Measurements from ENCODE around the gene TLE2. TPM values are rescaled to one million over a fixed set of nuclear protein-coding genes. Genes with fewer than 3 reads are reported as not detected.
"Not testable (repeated sequence)": the region's sequence is repeated elsewhere in the genome, so short reads cannot be mapped to it uniquely, and the experiment has no call there.

TLE2 gene
- total RNA-seq, 2 experiments from 2014 or later = 0.24 to 0.57 TPM

- POLR2A ChIA-PET = interaction anchor here (0.9 to 1.5 kb wide), 3 partner anchors 10 to 18 kb away, joined by 3 to 5 read pairs (median 4); no protein-coding TSS in a partner anchor
Observed at GRCh38 chr19:3042621-3043267, 13.7 kb upstream of the TLE2 start.

GRCh38 chr19:3041761-3042620, 12.9 kb upstream of the TLE2 start:
- Mint-ChIP-seq H3K36me3 (ENCODE audit: low read depth) (no peaks in the 10 kb centered on the region), H3K4me1 (ENCODE audit: low read depth) (peaks cover 6% of the 10 kb centered on the region), H3K27me3 (ENCODE audit: low read depth) (peaks cover 6% of the 10 kb centered on the region), H3K9me3 (ENCODE audit: insufficient read depth) (no peaks in the 10 kb centered on the region), H3K4me3 (no peak overlapping the region), H3K27ac (no peak overlapping the region)
- DNase-seq = no peak
- CTCF ChIA-PET = interaction anchor here (1.1 to 1.7 kb wide), 3 partner anchors 16 to 62 kb away, joined by 3 to 8 read pairs (median 4); no protein-coding TSS in a partner anchor
- no peak for ATAC-seq
- POLR2A ChIA-PET = interaction anchor here (0.5 to 1.5 kb wide), 3 partner anchors 17 to 91 kb away, joined by 3 to 5 read pairs (median 4); no protein-coding TSS in a partner anchor

More at GRCh38 chr19:3042621-3043267, 13.7 kb upstream of the TLE2 start:
- Mint-ChIP-seq H3K4me3 (no peak overlapping the region), H3K36me3 (ENCODE audit: low read depth) (no peaks in the 10 kb centered on the region), H3K4me1 (ENCODE audit: low read depth) (peaks cover 7% of the 10 kb centered on the region), H3K27me3 (ENCODE audit: low read depth) (peaks cover 10% of the 10 kb centered on the region), H3K9me3 (ENCODE audit: insufficient read depth) (no peaks in the 10 kb centered on the region), H3K27ac (no peak overlapping the region)
- DNase-seq = no peak
- CTCF ChIA-PET = interaction anchor here (1.1 to 1.7 kb wide), 2 partner anchors 16 to 61 kb away, joined by 3 to 8 read pairs; no protein-coding TSS in a partner anchor
- no peak for ATAC-seq

- Mint-ChIP-seq H3K4me1 (ENCODE audit: low read depth) (peaks cover 10% of the 10 kb centered on the region), H3K4me3 (no peak overlapping the region), H3K9me3 (ENCODE audit: insufficient read depth) (no peaks in the 10 kb centered on the region), H3K36me3 (ENCODE audit: low read depth) (no peaks in the 10 kb centered on the region), H3K27me3 (ENCODE audit: low read depth) (peaks cover 6% of the 10 kb centered on the region), H3K27ac (no peak overlapping the region)
- CTCF ChIA-PET = interaction anchor here (1.3 kb wide), 1 partner anchor 63 kb away, joined by 4 read pairs; no protein-coding TSS in a partner anchor
- ATAC-seq = no peak
- POLR2A ChIA-PET = interaction anchor here (0.5 kb wide), 1 partner anchor 91 kb away, joined by 3 read pairs; no protein-coding TSS in a partner anchor
- DNase-seq = no peak
Observed at GRCh38 chr19:3041327-3041726, 12.2 kb upstream of the TLE2 start.

GRCh38 chr19:3039641-3040077, 10.6 kb upstream of the TLE2 start:
- Mint-ChIP-seq H3K9me3 (ENCODE audit: insufficient read depth) (no peaks in the 10 kb centered on the region), H3K4me3 (no peak overlapping the region), H3K4me1 (ENCODE audit: low read depth) (peaks cover 25% of the 10 kb centered on the region), H3K27ac (no peak overlapping the region), H3K27me3 (ENCODE audit: low read depth) (peaks cover 5% of the 10 kb centered on the region), H3K36me3 (ENCODE audit: low read depth) (no peaks in the 10 kb centered on the region)
- ATAC-seq = no peak
- no peak for DNase-seq
- POLR2A ChIA-PET = no interaction called here
- CTCF ChIA-PET = interaction anchor here (1.2 kb wide), 1 partner anchor 77 kb away, joined by 3 read pairs; no protein-coding TSS in a partner anchor

- no peaks in the 10 kb centered on the region for H3K36me3 Mint-ChIP-seq (ENCODE audit: low read depth)
- ChIA-PET POLR2A (no interaction called here), CTCF (interaction anchor here (1.2 kb wide), 1 partner anchor 77 kb away, joined by 3 read pairs; no protein-coding TSS in a partner anchor)
- ATAC-seq (no peak), DNase-seq (no peak)
- no peaks in the 10 kb centered on the region for H3K9me3 Mint-ChIP-seq (ENCODE audit: insufficient read depth)
- peak overlapping the region; percentile 54 for H3K27ac Mint-ChIP-seq
- H3K27me3 Mint-ChIP-seq (ENCODE audit: low read depth) = peaks cover 10% of the 10 kb centered on the region
- no peak overlapping the region for H3K4me3 Mint-ChIP-seq
- peaks cover 30% of the 10 kb centered on the region for H3K4me1 Mint-ChIP-seq (ENCODE audit: low read depth)
Observed at GRCh38 chr19:3039125-3039524, 10.0 kb upstream of the TLE2 start.

- ATAC-seq = no peak
- H3K4me3 Mint-ChIP-seq = no peak overlapping the region
- POLR2A ChIA-PET = interaction anchor here (3.4 kb wide), 1 partner anchor 23 kb away, joined by 23 read pairs; the partner anchor contains the start of gene TLE5
- no peaks in the 10 kb centered on the region for H3K9me3 Mint-ChIP-seq (ENCODE audit: insufficient read depth)
- DNase-seq = no peak
- H3K4me1 Mint-ChIP-seq (ENCODE audit: low read depth) = peaks cover 30% of the 10 kb centered on the region
- CTCF ChIA-PET = interaction anchor here (1.1 kb wide), 1 partner anchor 66 kb away, joined by 4 read pairs; no protein-coding TSS in a partner anchor
- no peaks in the 10 kb centered on the region for H3K36me3 Mint-ChIP-seq (ENCODE audit: low read depth)
- no peak overlapping the region for H3K27ac Mint-ChIP-seq
- H3K27me3 Mint-ChIP-seq (ENCODE audit: low read depth) = peaks cover 17% of the 10 kb centered on the region
Observed at GRCh38 chr19:3038214-3038613, 9.1 kb upstream of the TLE2 start.

GRCh38 chr19:3036977-3037544, 8.0 kb upstream of the TLE2 start:
- not testable (repeated sequence) for H3K9me3 Mint-ChIP-seq (ENCODE audit: insufficient read depth)
- peak overlapping the region; percentile 49 for H3K27ac Mint-ChIP-seq

GRCh38 chr19:3036119-3036976, 7.3 kb upstream of the TLE2 start:
- Mint-ChIP-seq H3K36me3 (ENCODE audit: low read depth) (no peaks in the 10 kb centered on the region), H3K27me3 (ENCODE audit: low read depth) (peaks cover 25% of the 10 kb centered on the region), H3K27ac (peak overlapping the region; percentile 95), H3K9me3 (ENCODE audit: insufficient read depth) (no peaks in the 10 kb centered on the region), H3K4me3 (peak overlapping the region; percentile 87), H3K4me1 (ENCODE audit: low read depth) (peaks cover 30% of the 10 kb centered on the region)
- ChIA-PET POLR2A (interaction anchor here (0.6 to 3.4 kb wide), 12 partner anchors 9 to 565 kb away, joined by 3 to 23 read pairs (median 3); partner anchors contain the start of gene TLE5), CTCF (interaction anchor here (0.6 to 2.9 kb wide), 13 partner anchors 9 to 1063 kb away, joined by 3 to 19 read pairs (median 5); partner anchors contain the start of gene THOP1)
- DNase-seq (peak; percentile 90), ATAC-seq (peak; percentile 54)

More at GRCh38 chr19:3036977-3037544, 8.0 kb upstream of the TLE2 start:
- ATAC-seq; DNase-seq; H3K36me3 Mint-ChIP-seq (ENCODE audit: low read depth): not testable (repeated sequence)
- Mint-ChIP-seq H3K4me3 (peak overlapping the region; percentile 87), H3K4me1 (ENCODE audit: low read depth) (peaks cover 30% of the 10 kb centered on the region), H3K27me3 (ENCODE audit: low read depth) (peaks cover 20% of the 10 kb centered on the region)
- POLR2A ChIA-PET = interaction anchor here (0.6 to 3.4 kb wide), 5 partner anchors 14 to 97 kb away, joined by 3 to 23 read pairs (median 4); partner anchors contain the start of gene TLE5
- CTCF ChIA-PET = interaction anchor here (1.1 to 2.9 kb wide), 5 partner anchors 13 to 86 kb away, joined by 3 to 19 read pairs (median 11); no protein-coding TSS in a partner anchor

- peak; percentile 98 for DNase-seq
- peaks cover 30% of the 10 kb centered on the region for H3K4me1 Mint-ChIP-seq (ENCODE audit: low read depth)
Observed at GRCh38 chr19:3035542-3036118, 6.5 kb upstream of the TLE2 start.

More at GRCh38 chr19:3035542-3036118, 6.5 kb upstream of the TLE2 start:
- H3K9me3 Mint-ChIP-seq (ENCODE audit: insufficient read depth) = no peaks in the 10 kb centered on the region
- ChIA-PET CTCF (interaction anchor here (0.6 to 2.9 kb wide), 13 partner anchors 9 to 1064 kb away, joined by 3 to 19 read pairs (median 5); partner anchors contain the start of gene THOP1), POLR2A (interaction anchor here (0.5 to 3.4 kb wide), 11 partner anchors 8 to 559 kb away, joined by 3 to 23 read pairs (median 3); partner anchors contain the start of gene TLE5)
- ATAC-seq = peak; percentile 94
- H3K4me3 Mint-ChIP-seq = peak overlapping the region; percentile 87
- H3K27me3 Mint-ChIP-seq (ENCODE audit: low read depth) = peaks cover 30% of the 10 kb centered on the region
- no peaks in the 10 kb centered on the region for H3K36me3 Mint-ChIP-seq (ENCODE audit: low read depth)
- H3K27ac Mint-ChIP-seq = peak overlapping the region; percentile 95

Data from activated CD8-positive, alpha-beta T cell treated with anti-CD3 and anti-CD28 coated beads, Interleukin-2, amount 10 ng/mL, durations not matched to agents 7 days and 5 days (primary cell).